ENCODE measurements around the gene KCNB1. TPM values are rescaled to one million over a fixed set of nuclear protein-coding genes. Genes with fewer than 3 reads are reported as not detected.
A peak's percentile ranks its signal among the peaks of the same experiment; 100 is the strongest.

The KCNB1 gene
- total RNA-seq, 1 experiment from 2014 or later = 0.68 TPM

DNA sequence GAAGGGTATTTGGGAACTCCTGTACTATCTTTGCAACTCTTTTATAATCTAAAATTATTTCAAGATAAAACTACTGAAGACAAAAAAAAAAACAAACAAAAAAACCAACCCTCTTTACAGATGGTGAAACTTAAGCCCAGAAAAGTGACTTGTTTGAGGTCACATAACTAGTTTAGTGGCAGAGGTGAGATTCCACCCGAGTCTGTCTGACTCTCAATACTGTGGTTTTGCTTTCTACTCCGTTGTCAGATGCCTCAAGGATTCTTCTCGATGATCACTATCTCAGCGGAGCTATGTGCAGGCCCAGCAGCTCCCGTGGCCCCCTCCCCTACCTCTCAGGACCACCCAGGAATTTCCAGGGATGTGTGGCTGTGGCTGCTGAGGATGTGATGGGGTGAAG is 36.1 kb upstream of the KCNB1 start:
- Mint-ChIP-seq H3K36me3 (ENCODE audit: insufficient read depth in 1 of 3, low read depth in 3 of 3) (peaks cover 6 to 11% (median 8%) of the 10 kb centered on the region in 3 experiments; a peak in 6 of 7 replicates), H3K27ac (peak overlapping the region in 1 of 3 experiments; percentile 90; a peak in 1 of 7 replicates), H3K9me3 (no peaks in the 10 kb centered on the region), H3K4me3 (no peak overlapping the region), H3K4me1 (peaks cover 6 to 10% of the 10 kb centered on the region in 2 experiments), H3K27me3 (ENCODE audit: low read depth) (no peaks in the 10 kb centered on the region)
- no peaks in the 10 kb centered on the region for H3K27me3 ChIP-seq (ENCODE audit: insufficient read depth, low read length)
- H4K8ac ChIP-seq (replicated peaks; ENCODE audit: insufficient read length, low read depth, low read length) = no peak overlapping the region
- no peak overlapping the region for H2BK20ac ChIP-seq (ENCODE audit: low read depth, low read length, poor library complexity, severe bottlenecking)
- no peak overlapping the region for H3K9ac ChIP-seq (ENCODE audit: extremely low read depth, insufficient read length, low read length)
- no peak for DNase-seq
- H3K27ac ChIP-seq (ENCODE audit: insufficient read length, low read depth, low read length) = no peak overlapping the region
- H2AFZ ChIP-seq (ENCODE audit: low read length) = no peak overlapping the region
- H2BK12ac ChIP-seq (ENCODE audit: insufficient read length, low read depth, low read length) = no peak overlapping the region
- no peak overlapping the region for H3K4me2 ChIP-seq (ENCODE audit: insufficient read depth, insufficient read length, low read length)
- H3T11ph ChIP-seq (ENCODE audit: low read length) = no peak overlapping the region
- no peak overlapping the region for H3K18ac ChIP-seq (ENCODE audit: insufficient read length, low read depth, low read length)
- WGBS (ENCODE audit: extremely low coverage, insufficient read length, low lambda C conversion rate) = no CpG with 5 or more reads among the region's 5 CpGs
- H3K79me2 ChIP-seq (ENCODE audit: insufficient read depth, low read length) = no peaks in the 10 kb centered on the region
- H2AK5ac ChIP-seq (ENCODE audit: insufficient read length, low read length) = no peak overlapping the region
- H3K23me2 ChIP-seq (ENCODE audit: insufficient read length, low read depth, low read length, poor library complexity, severe bottlenecking) = no peaks in the 10 kb centered on the region
- no peak overlapping the region for H4K5ac ChIP-seq (ENCODE audit: insufficient read length, low read depth, low read length)
- H3K4me1 ChIP-seq (ENCODE audit: insufficient read depth, low read length) = no peaks in the 10 kb centered on the region
- H2BK5ac ChIP-seq (ENCODE audit: insufficient read length, low read length) = no peak overlapping the region
- H2BK120ac ChIP-seq (ENCODE audit: low read depth, low read length, poor library complexity, severe bottlenecking) = no peak overlapping the region
- H3K14ac ChIP-seq (ENCODE audit: insufficient read depth, low read length) = no peak overlapping the region
- no peaks in the 10 kb centered on the region for H4K20me1 ChIP-seq (ENCODE audit: control insufficient read depth, insufficient read depth, insufficient read length)
- no peak overlapping the region for H3K56ac ChIP-seq (ENCODE audit: insufficient read length, low read depth, low read length)
- TF ChIP-seq, protein P1, sequence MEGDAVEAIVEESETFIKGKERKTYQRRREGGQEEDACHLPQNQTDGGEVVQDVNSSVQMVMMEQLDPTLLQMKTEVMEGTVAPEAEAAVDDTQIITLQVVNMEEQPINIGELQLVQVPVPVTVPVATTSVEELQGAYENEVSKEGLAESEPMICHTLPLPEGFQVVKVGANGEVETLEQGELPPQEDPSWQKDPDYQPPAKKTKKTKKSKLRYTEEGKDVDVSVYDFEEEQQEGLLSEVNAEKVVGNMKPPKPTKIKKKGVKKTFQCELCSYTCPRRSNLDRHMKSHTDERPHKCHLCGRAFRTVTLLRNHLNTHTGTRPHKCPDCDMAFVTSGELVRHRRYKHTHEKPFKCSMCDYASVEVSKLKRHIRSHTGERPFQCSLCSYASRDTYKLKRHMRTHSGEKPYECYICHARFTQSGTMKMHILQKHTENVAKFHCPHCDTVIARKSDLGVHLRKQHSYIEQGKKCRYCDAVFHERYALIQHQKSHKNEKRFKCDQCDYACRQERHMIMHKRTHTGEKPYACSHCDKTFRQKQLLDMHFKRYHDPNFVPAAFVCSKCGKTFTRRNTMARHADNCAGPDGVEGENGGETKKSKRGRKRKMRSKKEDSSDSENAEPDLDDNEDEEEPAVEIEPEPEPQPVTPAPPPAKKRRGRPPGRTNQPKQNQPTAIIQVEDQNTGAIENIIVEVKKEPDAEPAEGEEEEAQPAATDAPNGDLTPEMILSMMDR (conservative IDR thresholded peaks at IDR 0.05) = no peak
- H3K4ac ChIP-seq (ENCODE audit: low read depth, low read length) = no peak overlapping the region
- no peaks in the 10 kb centered on the region for H3K9me3 ChIP-seq (ENCODE audit: control insufficient read depth, low read depth, low read length)
- no peaks in the 10 kb centered on the region for H3K79me1 ChIP-seq (ENCODE audit: insufficient read depth, low read depth, low read length, poor library complexity, severe bottlenecking)
- H2BK15ac ChIP-seq (ENCODE audit: low read depth, low read length) = no peak overlapping the region
- H4K91ac ChIP-seq (ENCODE audit: insufficient read length, low read depth, low read length) = no peak overlapping the region
- H3K23ac ChIP-seq (ENCODE audit: insufficient read length, low read depth, low read length) = no peak overlapping the region

All from H9 (cell line).